SHP77 treated with DMSO at 0.1 percent for 48 hours (cell line): ENCODE measurements around the gene CCDC136.
A peak's percentile ranks its signal among the peaks of the same experiment; 100 is the strongest.

ENCODE experiments used
- DNase-seq: peaks from one replicate; lab custom pipeline; 2025; lab: John Stamatoyannopoulos, UW

The CCDC136 gene

DNA sequence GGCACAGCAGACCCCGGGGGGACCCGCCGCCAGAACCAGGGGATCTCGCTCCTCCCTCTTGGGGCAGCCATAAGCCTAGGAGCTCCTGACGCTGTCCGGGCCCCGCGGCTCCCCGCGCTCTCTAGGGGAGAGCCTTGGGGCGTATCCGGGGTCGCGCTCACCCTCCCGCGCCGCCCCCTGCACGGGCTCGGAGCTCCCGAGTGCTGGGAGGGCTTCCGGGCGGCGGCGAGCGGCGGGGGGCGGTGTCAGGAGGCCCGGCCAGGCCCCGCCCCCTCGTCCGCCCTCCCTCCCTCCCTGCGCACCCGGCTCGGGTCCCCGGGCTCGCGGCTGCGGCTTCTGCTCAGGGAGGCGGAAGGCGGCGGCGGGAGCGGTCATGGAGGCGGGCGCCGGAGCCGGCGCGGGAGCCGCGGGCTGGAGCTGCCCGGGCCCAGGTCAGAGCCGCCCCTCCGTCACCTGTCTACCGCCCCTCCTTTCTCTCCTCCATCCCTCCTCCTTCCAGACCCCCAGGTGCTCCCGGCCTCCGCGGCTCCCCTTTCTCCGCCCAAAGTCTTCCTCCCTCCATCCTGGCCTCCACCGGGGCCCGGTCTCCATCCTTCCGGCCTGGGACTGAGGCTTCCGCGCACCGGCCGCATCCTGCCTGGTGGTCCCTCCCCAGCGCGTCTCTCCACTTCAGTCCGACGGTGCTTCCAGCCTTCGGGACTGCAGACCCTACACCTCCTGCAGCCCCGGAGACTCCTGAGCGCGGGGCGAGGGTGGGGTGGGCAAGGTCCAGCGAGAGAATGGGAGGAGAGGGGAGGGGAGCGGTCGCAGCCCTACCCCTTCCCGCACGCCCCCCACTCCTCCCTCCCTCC, at the start of gene CCDC136:
CCDC136 (plus strand) TSS at position 848 of the 851 bp plus-strand sequence. CDS start 444 bp downstream, outside the sequence.
- DNase-seq, result peak; percentile 5

GRCh38 chr7:128742206-128742605, 49.6 kb upstream of the CCDC136 start:
- DNase-seq, result no peak

DNA sequence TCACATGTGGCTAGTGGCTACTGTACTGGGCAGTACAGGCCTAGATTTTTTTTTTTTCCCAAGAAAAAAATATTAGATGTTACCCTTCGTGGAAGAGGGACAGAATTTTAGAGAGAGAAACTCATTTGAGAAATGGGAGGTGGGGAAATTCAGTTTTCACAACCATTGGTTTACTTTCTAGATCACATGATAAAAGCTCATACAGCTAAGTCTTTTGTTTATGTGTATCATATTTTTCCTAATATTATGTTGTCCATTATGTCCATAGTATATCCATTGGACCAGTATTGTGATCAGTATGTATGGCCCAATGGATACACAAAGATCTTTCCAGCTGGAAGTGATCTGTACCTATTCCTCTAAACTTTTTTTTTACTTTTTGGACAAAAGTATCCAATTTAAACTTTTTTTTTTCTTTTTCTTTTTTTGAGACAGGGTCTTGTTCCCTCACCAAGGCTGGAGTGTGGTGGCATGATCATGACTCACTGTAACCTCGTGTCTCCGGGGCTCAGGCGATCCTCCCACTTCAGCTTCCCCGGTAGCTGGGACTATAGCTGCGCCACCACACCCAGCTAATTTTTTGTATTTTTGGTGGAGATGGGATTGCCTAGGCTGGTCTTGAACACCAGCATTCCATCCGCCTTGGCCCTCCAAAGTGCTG, 48.5 kb upstream of the CCDC136 start:
- DNase-seq, result no peak

- DNase-seq, result no peak
These were observed 47.3 kb upstream of the CCDC136 start for GRCh38 chr7:128744366-128744905.

DNA sequence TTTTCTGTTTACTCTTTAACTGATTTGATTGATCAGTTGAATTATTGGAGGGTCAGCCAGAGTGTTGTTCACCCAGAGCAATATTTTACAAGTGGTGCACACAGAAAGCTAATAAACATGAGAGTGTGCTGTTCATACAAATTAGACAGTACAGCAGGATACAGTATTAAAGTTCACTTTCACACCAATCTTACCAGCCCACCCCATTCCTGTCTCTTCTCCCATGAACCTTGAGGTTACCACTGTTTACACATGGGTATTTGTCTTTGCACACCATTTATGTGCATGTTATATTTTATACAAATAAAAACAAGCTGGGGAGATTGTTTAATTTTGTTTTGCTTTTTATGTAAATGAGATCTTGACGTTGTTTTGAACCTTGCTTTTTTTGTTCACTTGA, 46.1 kb upstream of the CCDC136 start:
- no peak for DNase-seq

DNA sequence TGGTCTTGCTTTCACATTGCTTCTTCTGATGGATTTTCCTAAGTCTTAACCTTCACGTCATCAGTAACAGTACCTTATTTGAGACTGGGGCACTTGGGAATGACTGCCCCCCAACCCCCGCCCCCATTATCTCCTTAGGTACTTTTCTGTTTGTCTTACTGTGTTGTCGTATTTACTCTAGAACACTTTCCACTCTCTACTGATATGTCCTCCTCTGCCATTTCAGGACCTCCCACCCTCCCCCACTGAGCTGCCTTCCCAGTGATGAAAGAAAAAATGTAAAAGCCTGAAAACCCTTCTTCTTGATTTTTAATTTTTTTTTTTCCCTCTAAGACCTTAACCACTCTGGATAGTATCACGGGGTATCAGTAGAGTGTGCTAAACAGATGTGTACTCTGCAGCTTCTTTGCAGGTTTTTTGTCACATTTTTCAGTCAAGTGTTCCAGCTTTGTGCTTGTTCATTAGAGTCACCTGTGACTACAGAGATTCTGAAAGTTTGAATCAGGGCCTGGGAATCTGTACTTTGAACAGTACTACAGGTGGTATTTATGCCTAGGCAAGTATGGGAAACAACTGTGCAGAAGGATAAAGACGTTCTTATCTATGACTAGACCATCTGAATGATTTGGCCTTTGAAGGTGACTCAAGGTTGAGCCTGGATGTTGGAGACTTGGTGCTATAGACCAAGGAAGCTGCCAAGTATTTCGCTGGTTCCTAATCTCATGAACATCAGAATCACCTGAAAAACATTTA, 44.3 kb upstream of the CCDC136 start:
- no peak for DNase-seq

- DNase-seq, result no peak
These were observed 39.5 kb upstream of the CCDC136 start for GRCh38 chr7:128752251-128752650.

GRCh38 chr7:128755075-128755818, 36.5 kb upstream of the CCDC136 start:
- no peak for DNase-seq

- DNase-seq, result no peak
These were observed 35.8 kb upstream of the CCDC136 start for GRCh38 chr7:128755819-128756476.

GRCh38 chr7:128757203-128757602, 34.6 kb upstream of the CCDC136 start:
- DNase-seq, result no peak

DNA sequence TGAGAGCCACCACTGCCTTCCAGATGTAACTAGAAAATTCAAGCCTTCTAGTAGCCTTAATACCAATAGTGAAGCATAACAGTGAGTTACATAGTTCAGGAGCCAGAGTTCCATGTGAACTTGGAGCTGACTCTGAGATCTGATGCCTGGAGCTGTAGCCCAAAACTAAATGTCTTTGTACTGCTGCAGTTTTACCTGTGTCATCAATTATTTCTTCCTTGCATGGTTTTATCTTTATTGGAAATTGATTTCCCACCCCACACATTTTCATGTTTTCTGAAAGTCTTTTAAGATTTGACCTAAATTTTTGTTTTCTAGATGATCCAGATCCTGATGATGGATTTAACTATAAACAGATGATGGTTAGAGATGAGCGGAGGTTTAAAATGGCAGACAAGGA, 33.2 kb upstream of the CCDC136 start:
- no peak for DNase-seq

DNA sequence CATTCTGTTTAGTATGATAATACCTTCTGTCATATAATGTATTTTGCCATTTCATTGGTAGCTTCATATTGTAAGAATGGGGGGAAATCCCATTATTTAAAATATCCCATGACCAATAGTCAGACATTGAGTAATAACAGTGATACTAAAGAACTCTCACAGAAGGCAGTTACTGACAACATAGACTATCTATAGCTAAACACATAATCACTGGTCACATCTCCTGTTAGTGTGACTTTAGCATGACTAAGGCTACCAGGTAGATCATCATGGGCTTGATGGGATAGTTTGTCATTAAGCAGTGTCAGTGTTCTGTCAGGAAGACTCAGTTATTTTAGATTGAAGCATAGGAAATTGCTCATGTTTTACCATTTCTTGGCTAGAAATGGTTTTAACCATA, 32.5 kb upstream of the CCDC136 start:
- DNase-seq, result no peak

- DNase-seq, result no peak
These were observed 28.2 kb upstream of the CCDC136 start for GRCh38 chr7:128763541-128763940.

DNA sequence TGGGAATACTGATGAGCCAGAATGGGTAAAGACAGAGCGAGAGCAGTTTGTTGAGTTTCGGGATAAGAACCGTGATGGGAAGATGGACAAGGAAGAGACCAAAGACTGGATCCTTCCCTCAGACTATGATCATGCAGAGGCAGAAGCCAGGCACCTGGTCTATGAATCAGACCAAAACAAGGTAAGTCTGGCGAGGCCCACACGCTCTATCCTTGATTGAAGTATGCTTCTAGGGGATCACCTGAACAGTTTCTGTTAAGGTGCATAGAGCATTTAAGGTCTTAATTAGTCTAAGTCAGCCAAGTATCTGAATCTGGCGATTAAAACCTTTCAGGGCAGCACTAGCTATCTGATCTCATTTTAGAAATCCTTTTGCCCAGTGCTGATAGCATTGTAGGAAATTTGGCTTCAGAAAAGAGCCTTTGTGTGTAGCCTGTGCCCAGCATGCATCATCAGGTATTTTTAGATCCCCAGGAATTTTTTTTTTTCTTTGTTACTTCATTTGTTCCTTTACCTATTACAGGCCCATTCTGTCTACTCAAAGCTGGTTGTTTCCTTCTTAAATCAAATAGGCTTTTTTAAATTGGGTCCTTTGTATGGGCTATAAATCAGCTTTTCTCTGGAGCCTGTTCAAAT, 24.2 kb upstream of the CCDC136 start:
- no peak for DNase-seq

- no peak for DNase-seq
These were observed 21.5 kb upstream of the CCDC136 start for GRCh38 chr7:128770233-128770632.

DNA sequence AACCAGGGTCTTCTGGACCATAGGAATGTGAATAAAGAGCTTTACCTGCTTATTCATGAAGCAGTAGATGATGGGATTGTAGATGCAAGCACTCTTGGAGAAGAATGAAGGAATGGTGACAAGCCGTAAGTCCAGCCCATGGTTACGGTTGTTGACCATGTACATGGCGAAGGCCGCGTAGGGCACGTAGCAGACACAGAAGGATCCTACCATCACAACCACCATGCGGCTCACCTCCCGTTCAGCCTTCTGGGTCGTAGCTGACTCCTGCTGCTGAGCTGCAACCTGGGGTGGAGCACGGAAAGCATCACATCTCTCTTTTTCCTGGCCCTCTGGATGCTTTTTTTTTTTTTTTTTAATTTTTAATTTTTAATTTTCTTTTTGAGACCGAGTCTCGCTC, 18.2 kb upstream of the CCDC136 start:
- DNase-seq, result no peak

GRCh38 chr7:128774029-128774689, 17.6 kb upstream of the CCDC136 start:
- DNase-seq, result no peak

GRCh38 chr7:128774921-128775320, 16.8 kb upstream of the CCDC136 start:
- no peak for DNase-seq

DNA sequence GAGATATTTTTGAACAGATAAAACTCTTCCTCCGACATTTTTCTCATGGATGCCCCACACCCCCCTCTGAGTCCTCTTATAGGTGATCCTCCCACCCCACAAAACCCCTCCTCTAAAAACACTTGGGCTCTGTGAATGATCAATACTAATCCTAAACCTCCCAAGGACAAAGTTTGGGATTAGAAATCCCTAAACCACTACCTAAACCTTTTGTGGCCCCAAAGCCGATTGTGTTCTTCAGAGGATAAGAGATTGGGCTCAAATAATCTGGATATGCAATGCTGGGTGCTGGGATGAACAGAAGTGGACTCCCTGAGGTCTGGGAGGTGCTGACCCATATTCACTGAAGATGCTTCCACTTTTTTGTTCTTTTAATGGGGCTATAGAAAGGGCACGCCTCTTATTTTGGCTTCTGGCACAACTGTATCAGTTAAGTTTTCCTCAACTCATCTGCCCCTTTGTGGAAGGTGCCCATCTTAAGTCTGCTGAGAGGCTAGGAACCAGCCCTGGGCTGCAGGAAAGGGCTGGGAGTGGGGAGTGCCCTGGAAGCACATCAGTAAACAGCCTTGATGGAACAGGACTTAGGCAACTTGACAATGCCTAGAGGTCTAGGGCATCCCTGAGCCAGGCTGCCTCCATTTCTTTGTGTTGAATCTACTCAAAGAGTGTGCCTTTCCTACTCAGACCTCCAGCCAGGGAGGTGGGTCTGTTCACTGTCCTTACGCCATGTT, 15.9 kb upstream of the CCDC136 start, which contains the start of gene OPN1SW:
OPN1SW (minus strand) TSS at position 51 of the 731 bp plus-strand sequence; CDS start at position 38, 13 bp downstream.
- no peak for DNase-seq
